MCF 10A (cell line): ENCODE data around the gene A1BG. TPM values are rescaled to one million over a fixed set of nuclear protein-coding genes. Genes with fewer than 3 reads are reported as not detected.

Source experiments
- BruUV-seq: library from RNA; stranded (reverse); fragments of 400-500 nt; replicated peaks from 2 replicates; lab custom pipeline; 2021; lab: Mats Ljungman, UMichigan
- CTCF ChIA-PET: fragments of 300-600 bp; sonication (Branson Sonifier 250); formaldehyde crosslinking; extraction: SDS; loops from one replicate; lab custom pipeline; 2021; ENCODE audit warnings: antibody characterized with exemption, inconsistent platforms; lab: Yijun Ruan, JAX
- POLR2A ChIA-PET: fragments of 300-600, 350-650 bp; sonication (Branson Sonifier 250); formaldehyde crosslinking; extraction: SDS; loops from one replicate; lab custom pipeline; 2020; ENCODE audit warnings: antibody characterized with exemption, inconsistent platforms; lab: Yijun Ruan, JAX
- DNase-seq: peaks from one replicate; pipeline ENCODE4 v3.0.0-alpha.2; 2018; ENCODE audit not compliant: unreplicated experiment
- H3K27ac Mint-ChIP-seq: one replicate; pipeline ENCODE4 v1.8.0; 2022; ENCODE audit warnings: mild to moderate bottlenecking, low read depth, mixed read lengths; ENCODE audit not compliant: unreplicated experiment
- H3K27me3 Mint-ChIP-seq: one replicate; pipeline ENCODE4 v1.8.0; 2022; ENCODE audit warnings: mixed read lengths; ENCODE audit not compliant: insufficient read depth, unreplicated experiment
- H3K36me3 Mint-ChIP-seq: one replicate; pipeline ENCODE4 v1.8.0; 2022; ENCODE audit warnings: mild to moderate bottlenecking, moderate library complexity, mixed read lengths; ENCODE audit not compliant: insufficient read depth, unreplicated experiment
- H3K4me1 Mint-ChIP-seq: one replicate; pipeline ENCODE4 v1.8.0; 2022; ENCODE audit warnings: mixed read lengths; ENCODE audit not compliant: insufficient read depth, unreplicated experiment
- H3K4me3 Mint-ChIP-seq: one replicate; pipeline ENCODE4 v1.8.0; 2022; ENCODE audit warnings: mild to moderate bottlenecking, moderate library complexity, mixed read lengths; ENCODE audit not compliant: unreplicated experiment
- H3K9me3 Mint-ChIP-seq: one replicate; pipeline ENCODE4 v1.8.0; 2022; ENCODE audit warnings: mixed read lengths; ENCODE audit not compliant: unreplicated experiment
- intact Hi-C: fragments of 100-400 bp; cut with micrococcal nuclease; formaldehyde crosslinking; loops from 2 replicates; pipeline ENCODE4 v1.14.1; 2022
- total RNA-seq: library from RNA; stranded (reverse); gene quantifications from 2 replicates; pipeline ENCODE4 v1.2.3, GENCODE V29; 2022
- TF ChIP-seq, protein P1 (sequence below): fragments of 200-600 bp; IDR thresholded peaks from one replicate; pipeline ENCODE4 v1.8.0; 2022; ENCODE audit warnings: antibody characterized with exemption, mild to moderate bottlenecking; ENCODE audit not compliant: unreplicated experiment

The A1BG gene
- total RNA-seq, 1 experiment from 2014 or later, result 6.4 TPM

DNA sequence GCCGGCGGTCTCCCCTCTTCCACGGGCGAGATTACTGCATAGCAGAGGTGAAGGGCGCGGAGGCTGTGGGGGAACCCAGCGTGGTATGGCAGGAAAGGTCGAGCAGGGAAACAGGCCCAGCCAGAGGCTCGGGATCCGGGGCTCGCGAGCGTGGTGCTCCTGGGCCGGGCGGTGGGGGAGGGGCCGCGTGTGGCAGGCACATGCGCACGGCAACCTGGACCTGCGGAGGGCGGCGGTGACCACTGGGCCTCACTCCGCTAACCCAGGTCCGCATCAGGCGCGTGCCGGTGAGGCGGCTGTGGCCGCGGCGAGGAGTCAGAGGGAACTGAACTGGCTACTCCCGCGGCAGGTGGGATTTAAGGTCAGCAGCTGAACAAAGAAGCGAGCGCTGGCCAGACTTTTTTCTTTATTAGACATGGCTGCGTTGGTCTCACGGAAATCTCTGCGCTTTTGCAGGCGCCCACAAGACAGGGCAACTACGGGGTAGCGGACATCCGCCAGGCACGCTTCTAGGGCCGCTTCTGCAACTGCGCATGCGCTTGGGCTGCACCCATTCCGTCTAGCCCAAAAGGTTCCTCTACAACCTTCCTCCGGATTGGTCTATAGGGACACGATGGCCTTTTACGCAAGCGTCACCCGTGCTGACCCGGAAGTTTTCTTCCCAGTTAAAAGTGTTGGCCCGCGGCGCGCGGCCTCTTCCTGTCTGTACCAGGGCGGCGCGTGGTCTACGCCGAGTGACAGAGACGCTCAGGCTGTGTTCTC is 33.5 kb upstream of the A1BG start, which contains the start of gene RPS5:
RPS5 (plus strand) TSS at position 694 of the 762 bp plus-strand sequence. CDS start 869 bp downstream, outside the sequence.
- Mint-ChIP-seq H3K27me3 (no peaks in the 10 kb centered on the region), H3K9me3 (no peaks in the 10 kb centered on the region), H3K27ac (peak within 1 kb of the TSS; percentile 98), H3K36me3 (peaks cover 59% of the 10 kb centered on the region), H3K4me1 (peaks cover 18% of the 10 kb centered on the region), H3K4me3 (peak within 1 kb of the TSS; percentile 92)
- TSS peak; percentile 76 for BruUV-seq
- peak; percentile 100 for DNase-seq
- TF ChIP-seq, protein P1, sequence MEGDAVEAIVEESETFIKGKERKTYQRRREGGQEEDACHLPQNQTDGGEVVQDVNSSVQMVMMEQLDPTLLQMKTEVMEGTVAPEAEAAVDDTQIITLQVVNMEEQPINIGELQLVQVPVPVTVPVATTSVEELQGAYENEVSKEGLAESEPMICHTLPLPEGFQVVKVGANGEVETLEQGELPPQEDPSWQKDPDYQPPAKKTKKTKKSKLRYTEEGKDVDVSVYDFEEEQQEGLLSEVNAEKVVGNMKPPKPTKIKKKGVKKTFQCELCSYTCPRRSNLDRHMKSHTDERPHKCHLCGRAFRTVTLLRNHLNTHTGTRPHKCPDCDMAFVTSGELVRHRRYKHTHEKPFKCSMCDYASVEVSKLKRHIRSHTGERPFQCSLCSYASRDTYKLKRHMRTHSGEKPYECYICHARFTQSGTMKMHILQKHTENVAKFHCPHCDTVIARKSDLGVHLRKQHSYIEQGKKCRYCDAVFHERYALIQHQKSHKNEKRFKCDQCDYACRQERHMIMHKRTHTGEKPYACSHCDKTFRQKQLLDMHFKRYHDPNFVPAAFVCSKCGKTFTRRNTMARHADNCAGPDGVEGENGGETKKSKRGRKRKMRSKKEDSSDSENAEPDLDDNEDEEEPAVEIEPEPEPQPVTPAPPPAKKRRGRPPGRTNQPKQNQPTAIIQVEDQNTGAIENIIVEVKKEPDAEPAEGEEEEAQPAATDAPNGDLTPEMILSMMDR, result no peak
- CTCF ChIA-PET, result interaction anchor here (0.6 to 0.9 kb wide), 2 partner anchors 20 to 138 kb away, joined by 3 to 4 read pairs; no protein-coding TSS in a partner anchor
- intact Hi-C loops, result loop anchor here (5.0 kb wide), 1 partner anchor 159 kb away; the partner anchor contains the start of gene ZNF544
- POLR2A ChIA-PET, result interaction anchor here (0.6 to 4.7 kb wide), 10 partner anchors 9 to 133 kb away, joined by 3 to 27 read pairs (median 5); partner anchors contain the start of genes RNF225, ZBTB45, ZNF324B and ZNF497

- BruUV-seq, result no TSS peak
- CTCF ChIA-PET, result interaction anchor here (0.7 kb wide), 1 partner anchor 104 kb away, joined by 3 read pairs; no protein-coding TSS in a partner anchor
- Mint-ChIP-seq H3K4me3 (peak overlapping the region; percentile 92), H3K27me3 (no peaks in the 10 kb centered on the region), H3K36me3 (peaks cover 53% of the 10 kb centered on the region), H3K9me3 (no peaks in the 10 kb centered on the region), H3K27ac (peak overlapping the region; percentile 98), H3K4me1 (peaks cover 18% of the 10 kb centered on the region)
- POLR2A ChIA-PET, result interaction anchor here (0.6 to 4.7 kb wide), 9 partner anchors 13 to 134 kb away, joined by 3 to 27 read pairs (median 5); partner anchors contain the start of genes ZBTB45, ZNF324B, ZNF497 and ZNF584
- intact Hi-C loops, result loop anchor here (5.0 kb wide), 1 partner anchor 159 kb away; the partner anchor contains the start of gene ZNF544
- TF ChIP-seq, protein P1, result no peak
- no peak for DNase-seq
Observed at GRCh38 chr19:58385891-58386575, 32.7 kb upstream of the A1BG start.

DNA sequence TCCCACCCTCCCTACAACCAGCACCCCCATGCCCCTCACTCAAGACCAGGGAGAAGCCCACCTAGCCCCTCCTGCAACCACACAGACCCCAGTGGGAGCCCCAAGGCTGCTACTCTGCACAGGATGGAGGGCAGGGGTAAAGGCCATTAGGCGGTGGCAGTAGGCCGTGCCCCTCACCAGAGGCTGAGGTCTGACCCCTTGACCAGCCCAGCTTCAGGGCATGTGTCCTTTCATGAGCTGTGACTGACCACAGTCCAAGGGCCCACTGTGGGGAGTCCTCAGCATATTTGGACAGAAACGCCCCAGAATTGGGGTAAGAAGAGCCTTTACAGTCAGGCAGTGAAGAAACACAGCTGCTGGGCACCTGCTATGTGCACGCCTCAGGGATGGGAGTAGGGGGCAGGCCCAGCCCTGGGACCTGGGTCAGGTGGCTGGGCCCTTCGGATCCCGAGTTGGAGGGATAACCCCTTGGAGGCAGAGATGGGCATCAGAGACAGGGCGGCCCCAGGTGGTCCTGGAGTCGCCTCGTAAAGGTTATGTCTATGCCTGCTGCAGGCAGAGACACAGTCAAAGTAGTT is 32.1 kb upstream of the A1BG start:
- no TSS peak for BruUV-seq

More for the DNA sequence above, 32.1 kb upstream of the A1BG start:
- intact Hi-C loops, result loop anchor here (5.0 kb wide), 1 partner anchor 158 kb away; the partner anchor contains the start of gene ZNF544
- TF ChIP-seq, protein P1, result no peak
- Mint-ChIP-seq H3K9me3 (no peaks in the 10 kb centered on the region), H3K4me3 (peak overlapping the region; percentile 92), H3K36me3 (peaks cover 53% of the 10 kb centered on the region), H3K27me3 (no peaks in the 10 kb centered on the region), H3K4me1 (peaks cover 19% of the 10 kb centered on the region), H3K27ac (peak overlapping the region; percentile 98)
- DNase-seq, result no peak
- ChIA-PET CTCF (interaction anchor here (0.7 kb wide), 1 partner anchor 104 kb away, joined by 3 read pairs; no protein-coding TSS in a partner anchor), POLR2A (interaction anchor here (0.6 to 4.7 kb wide), 4 partner anchors 23 to 66 kb away, joined by 3 to 27 read pairs (median 4); partner anchors contain the start of genes ZNF324B and ZNF497)
